GM12872 (cell line): Measurements from ENCODE around the gene ABCB7.

ENCODE experiments used
- CTCF ChIP-seq: IDR thresholded peaks from 3 replicates; pipeline ENCODE4 v1.5.1; 2011; ENCODE audit warnings: low read depth, mild to moderate bottlenecking, low read length, moderate library complexity; ENCODE audit not compliant: insufficient read depth

Gene ABCB7

GRCh38 chrX:75155827-75156525, at the start of gene ABCB7:
Gene ABCB7 (minus strand): TSS chrX:75156283. CDS start chrX:75156272, 11 bp downstream.
- no peak for TF ChIP-seq CTCF

DNA sequence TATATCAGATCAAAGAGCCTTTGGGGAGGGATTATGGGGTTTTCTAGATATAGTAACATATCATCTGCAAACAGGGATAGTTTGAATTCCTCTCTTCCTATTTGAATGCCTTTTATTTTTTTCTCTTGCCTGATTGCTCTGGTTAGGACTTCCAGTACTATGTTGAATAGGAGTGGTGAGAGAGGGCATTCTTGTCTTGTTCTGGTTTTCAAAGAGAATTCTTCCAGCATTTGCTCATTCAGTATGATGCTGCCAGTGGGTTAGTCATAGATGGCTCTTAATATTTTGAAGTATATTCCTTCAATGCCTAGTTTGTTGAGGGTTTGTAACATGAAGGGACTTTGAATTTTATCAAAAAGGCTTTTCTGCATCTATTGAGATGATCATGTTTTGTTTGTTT, 25.6 kb upstream of the ABCB7 start:
- no peak for TF ChIP-seq CTCF

GRCh38 chrX:75158054-75158453, 2.0 kb upstream of the ABCB7 start:
- TF ChIP-seq CTCF: no peak

DNA sequence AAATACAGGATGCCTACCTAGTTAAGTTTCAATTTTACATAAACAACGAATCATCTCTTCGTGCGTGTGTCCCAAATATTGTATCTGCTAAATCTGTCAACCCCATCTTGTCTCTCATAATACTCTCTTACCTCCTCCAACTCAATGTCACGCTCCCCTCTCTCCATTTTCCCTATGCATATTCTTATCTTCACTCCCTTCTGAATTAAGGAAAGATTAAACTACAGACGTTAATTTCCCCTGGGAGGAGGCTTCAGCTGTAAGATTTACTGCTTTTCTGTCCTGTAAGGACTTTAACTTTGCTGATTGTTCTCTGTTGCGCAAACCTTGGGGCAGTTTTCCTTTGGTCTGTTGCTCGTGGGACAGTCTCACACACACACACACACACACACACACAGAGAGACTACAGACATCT, 455 bp upstream of the ABCB7 start:
- TF ChIP-seq CTCF: no peak

DNA sequence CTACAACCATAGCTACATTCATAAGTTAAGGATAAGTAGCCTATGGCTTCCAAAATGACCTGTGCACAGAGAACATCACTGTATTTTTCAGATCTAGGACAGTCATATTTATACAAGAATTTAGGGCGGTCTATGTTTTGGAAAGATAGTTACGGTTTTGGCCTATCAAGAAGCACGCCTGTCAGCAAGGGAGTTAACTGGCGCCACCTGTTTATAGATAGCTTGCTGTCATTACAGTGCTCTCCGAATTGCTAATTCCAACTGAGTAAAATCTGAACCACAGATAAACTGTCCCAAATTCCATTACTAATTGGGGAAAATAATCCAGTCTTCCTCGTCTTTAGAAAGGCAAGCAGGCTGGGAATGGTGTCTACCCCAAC, 646 bp downstream of the ABCB7 start:
- TF ChIP-seq CTCF: no peak

DNA sequence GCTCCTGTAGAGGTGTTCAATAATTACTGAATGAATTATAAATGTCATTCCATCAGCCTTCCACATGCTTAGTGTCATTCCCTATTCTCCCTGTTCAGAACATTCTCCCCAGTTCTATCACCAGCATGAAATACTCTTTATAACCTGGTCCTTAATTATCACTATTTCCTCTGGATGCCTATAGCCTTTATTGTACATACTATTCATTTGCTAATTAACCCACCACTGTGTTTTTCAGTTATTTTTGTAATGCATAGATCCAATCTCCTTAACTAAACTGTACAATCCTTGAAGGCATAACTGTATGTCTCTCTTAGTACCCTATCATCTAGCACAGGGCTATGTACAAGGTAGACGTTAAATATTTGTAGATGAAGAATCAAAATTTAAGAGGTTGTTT, 1.2 kb downstream of the ABCB7 start:
- TF ChIP-seq CTCF: no peak

- no peak for TF ChIP-seq CTCF
Measured at GRCh38 chrX:75151827-75152592, 4.1 kb downstream of the ABCB7 start.
